Measurements from ENCODE around the gene MAGEB3. TPM values are rescaled to one million over a fixed set of nuclear protein-coding genes. Genes with fewer than 3 reads are reported as not detected.

MAGEB3 gene
- total RNA-seq, 3 donors from 2014 or later, result not detected

GRCh38 chrX:30253257-30253656, 22.8 kb downstream of the MAGEB3 start:
- TF ChIP-seq POLR2AphosphoS5 (IDR thresholded peaks at IDR 0.05), result no peak
- H3K27me3 ChIP-seq, result peaks cover 0 to 4% of the 10 kb centered on the region in 2 donors
- intact Hi-C loops (cut with DNase I; ENCODE audit: low total_unique reads), result no loop called here
- peaks cover 0 to 8% of the 10 kb centered on the region in 2 donors for H3K9me3 ChIP-seq
- H3K4me1 ChIP-seq, result no peaks in the 10 kb centered on the region
- no peak for DNase-seq (ENCODE audit: low spot score in 2 of 2)
- H3K36me3 ChIP-seq, result no peaks in the 10 kb centered on the region
- no peak overlapping the region for H3K4me3 ChIP-seq
- H3K27ac ChIP-seq, result no peak overlapping the region

- no peak overlapping the region for H3K4me3 ChIP-seq
- H3K9me3 ChIP-seq, result peaks cover 0 to 8% of the 10 kb centered on the region in 2 donors
- intact Hi-C loops (cut with DNase I; ENCODE audit: low total_unique reads), result no loop called here
- no peak overlapping the region for H3K27ac ChIP-seq
- H3K36me3 ChIP-seq, result no peaks in the 10 kb centered on the region
- no peaks in the 10 kb centered on the region for H3K27me3 ChIP-seq
- DNase-seq (ENCODE audit: low spot score in 2 of 2), result no peak
- TF ChIP-seq CTCF (IDR thresholded peaks at IDR 0.05), result no peak
- TF ChIP-seq POLR2A (IDR thresholded peaks at IDR 0.05), result no peak
- TF ChIP-seq POLR2AphosphoS5 (IDR thresholded peaks at IDR 0.05), result no peak
- no peaks in the 10 kb centered on the region for H3K4me1 ChIP-seq
These were observed 29.5 kb downstream of the MAGEB3 start for GRCh38 chrX:30259927-30260326.

GRCh38 chrX:30261012-30261411, 30.6 kb downstream of the MAGEB3 start:
- Histone ChIP-seq H3K27me3 (no peaks in the 10 kb centered on the region), H3K27ac (no peak overlapping the region), H3K36me3 (no peaks in the 10 kb centered on the region), H3K4me3 (no peak overlapping the region), H3K4me1 (no peaks in the 10 kb centered on the region), H3K9me3 (no peaks in the 10 kb centered on the region)
- TF ChIP-seq POLR2AphosphoS5 (IDR thresholded peaks at IDR 0.05), result no peak
- no peak for TF ChIP-seq CTCF (IDR thresholded peaks at IDR 0.05)
- no peak for TF ChIP-seq POLR2A (IDR thresholded peaks at IDR 0.05)
- intact Hi-C loops (cut with DNase I; ENCODE audit: low total_unique reads), result no loop called here
- no peak for DNase-seq (ENCODE audit: low spot score in 2 of 2)

GRCh38 chrX:30262763-30263162, 32.3 kb downstream of the MAGEB3 start:
- TF ChIP-seq POLR2AphosphoS5 (IDR thresholded peaks at IDR 0.05) (no peak), POLR2A (IDR thresholded peaks at IDR 0.05) (no peak), CTCF (IDR thresholded peaks at IDR 0.05) (no peak)
- no peak for DNase-seq (ENCODE audit: low spot score in 2 of 2)

GRCh38 chrX:30270639-30271038, 40.2 kb downstream of the MAGEB3 start:
- Histone ChIP-seq H3K4me1 (no peaks in the 10 kb centered on the region), H3K4me3 (no peak overlapping the region), H3K27me3 (peaks cover 0 to 13% of the 10 kb centered on the region in 2 donors), H3K27ac (no peak overlapping the region), H3K36me3 (no peaks in the 10 kb centered on the region), H3K9me3 (no peaks in the 10 kb centered on the region)
- no peak for TF ChIP-seq POLR2AphosphoS5 (IDR thresholded peaks at IDR 0.05)
- no peak for TF ChIP-seq CTCF (IDR thresholded peaks at IDR 0.05)
- no peak for TF ChIP-seq POLR2A (IDR thresholded peaks at IDR 0.05)
- intact Hi-C loops (cut with DNase I; ENCODE audit: low total_unique reads), result no loop called here
- no peak for DNase-seq (ENCODE audit: low spot score in 2 of 2)

More at GRCh38 chrX:30262763-30263162, 32.3 kb downstream of the MAGEB3 start:
- Histone ChIP-seq H3K36me3 (no peaks in the 10 kb centered on the region), H3K4me3 (no peak overlapping the region), H3K9me3 (no peaks in the 10 kb centered on the region), H3K27me3 (no peaks in the 10 kb centered on the region), H3K4me1 (no peaks in the 10 kb centered on the region), H3K27ac (no peak overlapping the region)
- intact Hi-C loops (cut with DNase I; ENCODE audit: low total_unique reads), result no loop called here

GRCh38 chrX:30275498-30275897, 45.0 kb downstream of the MAGEB3 start:
- no peak for DNase-seq (ENCODE audit: low spot score in 2 of 2)
- Histone ChIP-seq H3K4me3 (no peak overlapping the region), H3K4me1 (no peaks in the 10 kb centered on the region), H3K27ac (no peak overlapping the region), H3K36me3 (no peaks in the 10 kb centered on the region), H3K9me3 (no peaks in the 10 kb centered on the region), H3K27me3 (peaks cover 0 to 13% of the 10 kb centered on the region in 2 donors)
- TF ChIP-seq POLR2A (IDR thresholded peaks at IDR 0.05) (no peak), CTCF (IDR thresholded peaks at IDR 0.05) (peak in 1 of 3 donors; percentile 9), POLR2AphosphoS5 (IDR thresholded peaks at IDR 0.05) (no peak)
- intact Hi-C loops (cut with DNase I; ENCODE audit: low total_unique reads), result no loop called here

All from breast epithelium (tissue), 4 donors.